Astrocyte (in vitro differentiated cells and primary cell): ENCODE results near the gene ETFA.
A peak's percentile ranks its signal among the peaks of the same experiment; 100 is the strongest.

Source experiments
- EZH2 ChIP-seq: IDR thresholded peaks from 2 replicates; pipeline ENCODE4 v1.6.1; 2012; ENCODE audit warnings: mild to moderate bottlenecking, low read length, inconsistent platforms; ENCODE audit not compliant: insufficient read depth
- TF ChIP-seq, protein P1 (sequence below): IDR thresholded peaks from 2 replicates; pipeline ENCODE4 v1.5.1; 2011; ENCODE audit warnings: low read depth, mild to moderate bottlenecking, inconsistent platforms, low read length, moderate library complexity; ENCODE audit not compliant: insufficient read depth

DNA sequence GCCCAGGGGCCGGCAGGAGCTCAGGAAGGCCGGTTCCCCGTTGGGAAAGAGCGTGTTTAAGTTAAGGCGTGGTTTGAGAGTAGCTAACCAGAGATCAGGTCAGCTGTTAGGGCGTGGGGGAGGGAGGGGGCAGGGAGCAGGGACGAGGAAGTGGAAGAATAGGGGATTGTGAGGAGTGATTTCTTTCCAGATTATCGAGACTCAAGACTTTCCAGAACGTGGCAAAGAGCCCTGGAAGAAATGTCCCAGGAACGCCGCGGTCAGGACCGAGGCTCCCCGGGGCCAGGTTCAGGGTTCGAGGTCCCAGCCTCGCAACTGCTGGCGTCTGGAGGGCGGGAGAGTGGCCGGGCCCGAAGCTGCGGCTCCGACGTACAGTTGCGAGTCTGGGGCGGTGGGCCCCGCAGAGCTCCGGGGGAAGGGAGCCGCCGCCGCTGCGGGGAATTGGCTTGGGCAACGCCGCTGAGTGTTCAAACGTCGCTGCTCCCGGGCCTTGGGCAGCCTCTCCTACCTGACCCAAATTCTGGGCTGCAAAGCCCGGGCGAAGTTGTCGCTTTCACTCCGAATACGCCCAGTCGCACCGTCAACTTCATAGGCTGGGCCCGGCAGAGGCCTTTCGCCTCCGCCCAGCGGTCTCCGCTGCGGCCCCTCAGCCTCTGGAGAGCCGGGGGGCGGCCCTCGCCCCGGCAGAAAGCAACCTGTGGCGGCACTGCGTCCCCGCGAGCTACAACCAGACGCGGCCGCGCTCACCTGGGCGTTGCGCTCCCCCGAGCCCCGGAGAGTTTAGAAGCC lies 34.8 kb upstream of the ETFA start:
- peak; percentile 90 for TF ChIP-seq EZH2
- TF ChIP-seq, protein P1, sequence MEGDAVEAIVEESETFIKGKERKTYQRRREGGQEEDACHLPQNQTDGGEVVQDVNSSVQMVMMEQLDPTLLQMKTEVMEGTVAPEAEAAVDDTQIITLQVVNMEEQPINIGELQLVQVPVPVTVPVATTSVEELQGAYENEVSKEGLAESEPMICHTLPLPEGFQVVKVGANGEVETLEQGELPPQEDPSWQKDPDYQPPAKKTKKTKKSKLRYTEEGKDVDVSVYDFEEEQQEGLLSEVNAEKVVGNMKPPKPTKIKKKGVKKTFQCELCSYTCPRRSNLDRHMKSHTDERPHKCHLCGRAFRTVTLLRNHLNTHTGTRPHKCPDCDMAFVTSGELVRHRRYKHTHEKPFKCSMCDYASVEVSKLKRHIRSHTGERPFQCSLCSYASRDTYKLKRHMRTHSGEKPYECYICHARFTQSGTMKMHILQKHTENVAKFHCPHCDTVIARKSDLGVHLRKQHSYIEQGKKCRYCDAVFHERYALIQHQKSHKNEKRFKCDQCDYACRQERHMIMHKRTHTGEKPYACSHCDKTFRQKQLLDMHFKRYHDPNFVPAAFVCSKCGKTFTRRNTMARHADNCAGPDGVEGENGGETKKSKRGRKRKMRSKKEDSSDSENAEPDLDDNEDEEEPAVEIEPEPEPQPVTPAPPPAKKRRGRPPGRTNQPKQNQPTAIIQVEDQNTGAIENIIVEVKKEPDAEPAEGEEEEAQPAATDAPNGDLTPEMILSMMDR = no peak
